GM19043 (cell line): Measurements from ENCODE around the gene CENPK.
A peak's percentile ranks its signal among the peaks of the same experiment; 100 is the strongest.
"Not testable (repeated sequence)": the region's sequence is repeated elsewhere in the genome, so short reads cannot be mapped to it uniquely, and the experiment has no call there.

Source experiments
- ATAC-seq: cut with Tn5 transposase; IDR thresholded peaks from one replicate; pipeline ENCODE4 v1.9.1; 2021; ENCODE audit warnings: low read depth; ENCODE audit not compliant: unreplicated experiment

The CENPK gene

DNA sequence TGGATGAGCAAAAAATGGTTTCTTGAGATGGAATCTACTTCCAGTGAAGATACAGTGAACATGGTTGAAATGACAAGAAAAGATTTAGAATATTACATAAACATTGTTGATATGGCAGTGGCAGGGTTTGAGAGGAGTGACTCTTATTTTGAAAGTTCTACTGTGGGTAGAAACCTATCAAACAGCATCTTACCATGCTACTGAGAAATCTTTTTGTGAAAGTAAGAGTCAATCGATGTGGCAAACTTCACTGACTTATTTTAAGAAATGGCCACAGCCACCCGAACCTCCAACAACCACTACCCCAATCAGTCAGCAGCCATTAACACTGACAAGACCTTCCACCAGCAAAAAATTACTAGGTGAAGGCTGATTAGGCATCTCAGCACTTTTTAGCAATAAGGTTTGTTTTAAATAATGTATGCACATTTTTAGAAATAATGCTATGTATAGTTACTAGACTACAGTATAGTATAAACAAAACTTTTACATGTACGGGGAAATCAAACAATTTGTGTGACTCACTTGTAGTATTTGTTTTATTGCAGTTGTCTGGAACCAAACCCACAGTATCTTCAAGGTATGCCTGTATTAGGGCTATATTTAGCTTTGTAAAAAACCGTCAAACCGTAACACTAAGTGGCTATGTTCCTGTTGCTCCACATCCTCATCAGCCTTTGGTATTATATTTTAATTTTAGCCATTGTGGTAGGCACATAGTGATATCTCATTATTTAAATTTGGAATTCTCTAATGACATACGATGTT is 50.6 kb downstream of the CENPK start:
- ATAC-seq, result no peak

GRCh38 chr5:65508978-65509377 is 54.0 kb downstream of the CENPK start:
- no peak for ATAC-seq

GRCh38 chr5:65506961-65507360 is 56.0 kb downstream of the CENPK start:
- no peak for ATAC-seq

DNA sequence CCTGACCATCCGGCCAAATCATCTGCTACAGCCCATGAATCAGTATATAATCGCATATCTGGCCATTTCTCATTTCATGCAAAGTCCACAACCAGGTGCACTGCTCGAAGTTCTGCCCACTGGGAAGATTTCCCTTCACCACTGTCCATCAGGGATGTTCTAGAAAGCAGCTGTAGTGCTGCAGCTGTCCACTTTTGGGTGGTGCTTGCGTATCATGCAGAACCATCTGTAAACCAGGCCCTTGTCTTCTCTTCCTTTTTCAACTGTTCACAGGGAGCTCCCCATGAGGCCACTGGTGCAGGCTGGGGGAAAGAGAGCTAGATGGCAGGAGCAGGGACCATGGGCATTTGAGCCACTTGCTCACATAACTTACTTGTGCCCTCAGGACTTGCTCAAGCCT is 73.8 kb downstream of the CENPK start:
- no peak for ATAC-seq

DNA sequence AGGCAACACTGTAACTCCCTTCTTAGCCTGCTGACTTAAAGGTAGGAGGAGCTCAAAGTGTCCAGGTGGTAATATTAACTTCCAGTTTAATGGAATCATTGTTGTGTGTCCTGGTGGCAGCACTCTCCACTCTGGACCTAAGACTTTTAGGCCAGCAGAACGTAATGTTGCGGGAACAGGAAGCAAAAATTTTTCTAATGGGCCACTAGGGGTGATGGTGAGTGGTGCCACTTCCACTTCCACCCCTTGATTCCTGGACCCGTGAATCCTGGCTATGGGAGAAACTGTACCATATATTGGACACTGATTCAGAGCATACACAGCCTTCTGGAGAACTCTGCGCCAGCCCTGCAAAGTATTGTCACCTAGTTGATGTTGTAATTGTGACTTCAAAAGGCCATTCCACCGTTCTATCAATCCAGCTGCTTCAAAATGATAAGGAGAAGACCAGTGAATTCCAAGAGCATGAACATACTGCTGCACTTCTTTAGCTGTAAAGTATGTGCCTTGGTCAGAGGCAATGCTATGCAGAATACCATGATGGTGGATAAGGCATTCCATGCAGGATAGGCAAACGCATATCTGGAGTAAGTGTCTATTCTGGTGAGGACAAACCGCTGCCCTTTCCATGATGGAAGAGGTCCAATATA is 74.8 kb downstream of the CENPK start:
- ATAC-seq, result not testable (repeated sequence)

DNA sequence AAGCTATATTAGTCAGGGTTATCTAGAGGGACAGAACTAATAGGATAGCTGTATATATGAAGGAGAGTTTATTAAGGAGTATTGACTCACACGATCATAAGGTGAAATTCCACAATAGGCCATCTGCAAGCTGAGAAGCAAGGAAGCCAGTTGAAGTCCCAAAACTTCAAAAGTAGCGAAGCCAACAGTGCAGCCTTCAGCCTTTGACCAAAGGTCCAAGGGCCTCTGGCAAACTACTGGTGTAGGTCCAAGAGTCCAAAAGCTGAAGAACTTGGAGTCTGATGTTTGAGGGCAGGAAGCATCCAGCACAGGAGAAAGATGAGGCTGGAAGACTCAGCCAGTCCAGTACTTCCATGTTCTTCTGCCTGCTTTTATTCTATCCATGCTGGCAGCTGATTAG is 76.2 kb downstream of the CENPK start:
- ATAC-seq, result not testable (repeated sequence)

DNA sequence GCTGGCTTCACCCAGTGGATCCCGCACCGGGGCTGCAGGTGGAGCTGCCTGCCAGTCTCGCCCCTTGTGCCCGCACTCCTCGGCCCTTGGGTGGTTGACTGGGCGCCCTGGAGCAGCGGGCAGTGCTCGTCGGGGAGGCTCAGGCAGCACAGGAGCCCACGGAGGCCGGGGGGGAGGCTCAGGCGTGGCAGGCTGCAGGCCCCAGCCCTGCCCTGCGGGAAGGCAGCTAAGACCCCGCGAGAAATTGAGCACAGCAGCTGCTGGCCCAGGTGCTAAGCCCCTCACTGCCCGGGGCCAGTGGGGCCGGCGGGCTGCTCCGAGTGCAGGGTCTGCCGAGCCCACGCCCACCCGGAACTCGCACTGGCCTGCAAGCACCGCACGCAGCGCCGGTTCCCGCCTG is 77.6 kb downstream of the CENPK start:
- no peak for ATAC-seq

DNA sequence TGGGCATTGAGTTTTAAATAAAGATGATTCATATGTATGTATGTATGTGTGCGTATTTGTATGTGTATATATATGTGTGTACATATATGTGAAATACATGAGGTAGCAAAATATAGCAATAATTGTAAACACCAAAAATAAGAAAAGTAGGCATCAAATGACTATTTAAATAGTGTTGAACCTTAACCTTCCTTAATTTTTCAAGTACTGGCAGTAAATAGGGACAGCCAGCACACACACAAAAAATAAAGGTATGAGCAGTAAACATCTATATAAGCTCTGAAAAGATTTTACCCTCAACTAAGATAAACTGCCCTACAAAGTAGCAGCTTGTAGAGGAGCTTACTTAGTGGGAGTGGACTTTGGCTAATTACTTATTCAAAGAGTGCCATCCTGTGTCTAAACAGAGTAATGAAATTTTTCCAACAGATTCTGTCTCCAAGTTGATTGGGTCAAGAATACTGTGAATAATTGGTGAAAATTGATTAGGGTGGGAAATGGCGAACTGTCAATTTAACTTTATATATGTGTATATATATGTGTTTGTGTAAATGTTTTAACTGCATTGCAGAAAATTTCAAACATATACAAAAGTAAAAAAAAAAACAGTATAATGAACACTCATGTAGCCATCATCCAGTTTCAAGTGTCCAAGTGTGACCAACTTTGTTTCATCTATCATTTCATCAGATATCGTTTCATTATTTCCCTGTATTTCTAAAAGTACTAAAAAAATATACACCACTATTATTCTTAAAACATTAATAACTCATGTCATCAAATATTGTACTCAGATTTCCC is 79.2 kb downstream of the CENPK start:
- ATAC-seq, result peak; percentile 53

DNA sequence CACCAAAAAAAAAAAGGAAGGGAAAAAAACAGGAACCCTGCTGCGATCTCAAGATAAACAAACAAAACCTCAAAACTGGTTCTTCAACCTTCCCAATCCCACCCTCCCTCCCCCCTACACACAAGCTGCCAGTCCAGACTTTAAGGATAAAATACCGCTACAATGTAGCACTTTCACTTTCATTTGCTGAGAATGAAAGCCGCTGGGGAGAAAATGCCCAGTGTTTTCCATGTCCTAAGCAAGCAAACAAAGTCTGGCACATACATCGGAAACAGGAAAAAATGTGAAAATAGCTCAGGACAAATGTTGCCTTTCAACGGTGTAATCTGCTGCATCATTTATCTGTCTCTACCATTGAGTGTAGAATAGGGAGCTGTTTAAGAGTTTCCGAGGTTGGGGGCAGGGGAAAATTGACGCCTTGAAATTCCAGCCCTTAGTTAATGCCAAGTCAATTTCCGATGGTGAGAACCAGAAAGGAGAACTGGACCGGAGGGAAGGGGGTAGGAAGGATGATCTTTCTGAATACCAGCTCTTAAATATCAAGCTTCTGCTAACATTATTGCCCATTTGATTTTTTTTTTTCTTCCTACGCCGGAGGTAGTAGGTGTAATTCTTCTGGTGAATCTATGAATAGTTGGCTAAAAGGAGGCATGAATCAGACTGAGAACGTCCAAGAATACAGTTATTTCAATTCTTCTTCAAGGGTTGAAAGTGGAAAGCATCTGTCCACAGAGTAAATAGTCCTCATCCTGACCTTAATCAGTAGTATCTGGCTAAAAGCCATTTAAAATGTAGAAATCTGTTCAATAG is 80.0 kb downstream of the CENPK start:
- ATAC-seq, result no peak

GRCh38 chr5:65482296-65482735 is 80.7 kb downstream of the CENPK start:
- ATAC-seq, result no peak

GRCh38 chr5:65481635-65482295 is 81.2 kb downstream of the CENPK start, which contains the start of gene ADAMTS6:
TSS of gene ADAMTS6 (minus strand) at chr5:65481920. CDS start at chr5:65473673, 8,247 bp downstream.
- ATAC-seq, result peak; percentile 63

GRCh38 chr5:65481171-65481581 is 81.8 kb downstream of the CENPK start:
- no peak for ATAC-seq

DNA sequence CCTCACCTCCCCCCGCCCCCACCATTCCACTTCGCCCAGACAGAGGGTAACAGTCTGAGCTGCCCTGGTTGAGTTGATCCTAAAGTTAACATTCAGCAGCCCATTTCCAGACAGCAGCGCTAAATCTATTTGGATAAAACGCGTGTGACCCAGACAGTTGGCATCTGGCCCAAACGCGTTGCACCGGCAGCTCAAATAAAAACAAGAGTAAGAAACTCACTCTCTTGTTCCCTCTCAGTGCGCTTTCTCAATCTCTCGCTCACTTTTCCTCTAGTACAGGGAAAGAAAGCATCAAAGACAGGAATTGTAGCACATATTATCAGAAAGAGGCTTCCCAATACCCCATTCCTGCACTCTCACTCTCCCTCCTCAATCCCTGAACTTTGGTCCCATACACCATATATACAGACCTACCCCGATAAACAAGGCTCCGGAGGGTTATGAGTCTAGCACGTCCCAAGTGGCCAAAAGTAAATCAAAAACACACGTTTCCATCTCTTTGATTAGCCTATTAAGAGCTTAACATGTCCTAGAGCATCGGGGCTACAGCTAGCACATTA is 82.6 kb downstream of the CENPK start:
- no peak for ATAC-seq

GRCh38 chr5:65479527-65479926 is 83.4 kb downstream of the CENPK start:
- no peak for ATAC-seq

GRCh38 chr5:65478336-65478735 is 84.6 kb downstream of the CENPK start:
- no peak for ATAC-seq

GRCh38 chr5:65475895-65476294 is 87.1 kb downstream of the CENPK start:
- ATAC-seq, result no peak

DNA sequence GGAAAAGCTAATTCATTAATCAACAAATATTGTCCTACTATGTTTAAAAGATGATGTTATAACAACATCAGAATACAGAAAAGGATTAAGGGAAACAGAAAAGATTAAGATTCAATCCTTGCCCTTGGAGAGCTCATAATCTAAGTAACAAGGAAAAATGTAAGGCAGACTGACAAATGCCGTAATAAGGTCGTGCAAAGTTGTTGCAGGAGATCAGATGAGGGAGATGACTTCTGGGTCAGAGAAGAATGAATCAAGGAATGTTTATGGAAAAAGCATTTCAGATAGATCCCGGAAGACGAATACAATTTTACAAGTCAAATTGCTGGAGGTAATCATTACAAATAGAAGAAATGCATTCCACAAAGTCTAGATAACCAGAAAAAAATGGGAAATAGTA is 87.6 kb downstream of the CENPK start:
- ATAC-seq, result no peak

DNA sequence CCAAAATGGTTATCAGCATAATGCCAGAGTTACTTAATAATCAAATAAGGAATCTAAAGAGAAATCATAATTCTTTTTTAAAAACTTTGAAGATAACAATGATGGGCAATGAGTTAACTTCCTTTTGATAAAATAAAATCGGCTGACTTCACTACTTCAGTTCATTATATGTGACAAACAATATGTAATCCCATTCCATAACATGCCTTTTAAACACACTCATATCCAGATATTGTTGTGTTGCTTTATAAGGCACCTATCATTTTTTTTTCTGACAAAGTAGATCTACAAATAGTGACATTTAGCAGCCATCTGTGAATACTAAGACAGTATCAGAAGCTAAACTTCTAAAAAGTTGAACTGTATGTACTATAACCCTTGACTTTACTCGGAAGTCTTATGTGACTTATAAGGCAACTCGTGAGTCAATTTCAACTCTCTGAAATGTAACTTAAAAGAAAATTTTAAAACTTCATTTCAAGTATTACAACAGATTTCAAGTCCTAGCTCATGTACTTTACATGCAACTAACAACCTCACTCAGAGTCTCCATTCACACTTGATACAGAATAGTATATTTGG is 88.7 kb downstream of the CENPK start:
- ATAC-seq, result no peak

GRCh38 chr5:65468633-65469032 is 94.3 kb downstream of the CENPK start:
- no peak for ATAC-seq
